ENCODE data around the gene USP13.
A peak's percentile ranks its signal among the peaks of the same experiment; 100 is the strongest.
"Not testable (repeated sequence)": the region's sequence is repeated elsewhere in the genome, so short reads cannot be mapped to it uniquely, and the experiment has no call there.

The USP13 gene

DNA sequence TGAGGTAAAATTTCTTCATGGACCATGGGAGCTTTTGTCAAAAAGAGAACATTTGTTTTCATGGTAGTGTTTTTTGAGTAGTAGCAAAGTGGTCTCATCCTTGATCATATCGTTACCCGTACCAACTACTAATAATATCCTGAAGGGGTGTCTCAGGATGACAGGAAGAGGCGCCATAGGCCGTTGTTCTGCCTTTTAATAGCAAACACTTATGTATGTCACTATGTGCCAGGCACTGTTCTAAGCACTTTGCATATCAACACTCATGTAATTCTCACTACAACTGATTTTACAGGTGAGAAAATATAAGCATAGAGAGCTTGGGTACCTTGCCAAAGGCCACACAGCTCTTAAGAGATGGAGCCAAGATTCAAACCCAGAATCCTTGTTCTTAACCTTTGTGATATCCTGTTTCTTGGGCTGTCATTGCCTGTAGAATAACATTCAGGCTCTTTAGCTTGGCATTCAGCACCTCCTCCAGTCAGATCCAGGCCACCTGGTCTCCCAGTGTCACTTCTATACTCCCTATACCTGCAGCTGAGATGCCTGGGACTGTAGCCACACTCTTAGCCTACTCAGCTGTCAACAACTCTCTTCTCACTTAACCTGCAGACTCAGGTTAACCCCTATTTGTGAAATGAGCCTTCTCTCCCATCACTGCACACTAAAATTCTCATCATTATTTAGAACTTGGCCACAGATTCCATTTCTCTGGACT lies 113.7 kb downstream of the USP13 start:
- Mint-ChIP-seq H3K4me3 (no peak overlapping the region), H3K4me1 (no peaks in the 10 kb centered on the region), H3K36me3 (ENCODE audit: insufficient read depth) (peaks cover 10% of the 10 kb centered on the region), H3K9me3 (no peaks in the 10 kb centered on the region), H3K27ac (ENCODE audit: low read depth) (no peak overlapping the region), H3K27me3 (no peaks in the 10 kb centered on the region)
- no peak for DNase-seq (ENCODE audit: low spot score in 2 of 2)
- no peak for ATAC-seq (replicated peaks; ENCODE audit: extremely low read depth, poor library complexity, severe bottlenecking)

- Mint-ChIP-seq H3K4me1 (no peaks in the 10 kb centered on the region), H3K4me3 (no peak overlapping the region), H3K27me3 (no peaks in the 10 kb centered on the region), H3K9me3 (no peaks in the 10 kb centered on the region), H3K27ac (ENCODE audit: low read depth) (no peak overlapping the region), H3K36me3 (ENCODE audit: insufficient read depth) (peaks cover 10% of the 10 kb centered on the region)
- DNase-seq (ENCODE audit: low spot score in 2 of 2) (no peak), ATAC-seq (replicated peaks; ENCODE audit: extremely low read depth, poor library complexity, severe bottlenecking) (no peak)
Observed at GRCh38 chr3:179768080-179768479, 115.2 kb downstream of the USP13 start.

DNA sequence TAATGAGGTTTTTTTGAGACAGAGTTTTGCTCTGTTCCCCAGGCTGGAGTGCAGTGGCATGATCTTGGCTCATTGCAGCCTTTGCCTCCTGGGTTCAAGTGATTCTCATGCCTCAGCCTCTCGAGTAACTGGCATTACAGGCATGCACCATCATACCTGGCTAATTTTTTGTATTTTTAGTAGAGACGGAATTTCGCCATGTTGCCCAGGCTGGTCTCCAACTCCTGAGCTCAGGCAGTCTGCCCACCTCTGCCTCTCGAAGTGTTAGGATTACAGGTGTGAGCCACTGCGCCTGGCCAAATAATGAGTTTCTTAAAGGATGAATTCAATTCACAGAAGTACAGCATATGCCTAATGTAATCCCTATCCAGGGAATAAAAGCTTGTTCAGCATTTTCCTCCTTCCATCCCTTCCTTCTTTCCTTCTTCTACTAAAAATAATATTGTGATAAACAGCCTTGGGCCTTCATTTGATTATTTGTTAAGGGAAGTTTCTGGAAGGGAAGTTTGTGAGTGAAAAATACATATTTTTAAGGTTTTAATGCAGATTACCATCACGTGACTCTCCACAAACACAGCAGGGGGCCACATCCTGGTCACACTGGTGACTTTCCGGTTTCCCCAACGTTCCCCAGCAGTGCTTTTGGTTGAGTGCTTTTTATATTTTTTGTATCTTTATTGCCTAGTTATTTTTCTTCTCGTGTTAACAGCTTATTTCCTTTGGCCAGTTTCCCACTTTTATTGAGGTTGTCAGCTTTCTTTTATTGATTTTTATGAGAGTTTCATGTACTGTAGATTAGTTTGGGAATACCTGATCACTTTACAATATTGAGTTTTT lies 116.8 kb downstream of the USP13 start:
- Mint-ChIP-seq H3K4me1 (no peaks in the 10 kb centered on the region), H3K9me3 (no peaks in the 10 kb centered on the region), H3K4me3 (no peak overlapping the region), H3K27ac (ENCODE audit: low read depth) (peak overlapping the region; percentile 29), H3K36me3 (ENCODE audit: insufficient read depth) (peaks cover 7% of the 10 kb centered on the region), H3K27me3 (no peaks in the 10 kb centered on the region)
- no peak for ATAC-seq (replicated peaks; ENCODE audit: extremely low read depth, poor library complexity, severe bottlenecking)
- DNase-seq (ENCODE audit: low spot score in 2 of 2): no peak

DNA sequence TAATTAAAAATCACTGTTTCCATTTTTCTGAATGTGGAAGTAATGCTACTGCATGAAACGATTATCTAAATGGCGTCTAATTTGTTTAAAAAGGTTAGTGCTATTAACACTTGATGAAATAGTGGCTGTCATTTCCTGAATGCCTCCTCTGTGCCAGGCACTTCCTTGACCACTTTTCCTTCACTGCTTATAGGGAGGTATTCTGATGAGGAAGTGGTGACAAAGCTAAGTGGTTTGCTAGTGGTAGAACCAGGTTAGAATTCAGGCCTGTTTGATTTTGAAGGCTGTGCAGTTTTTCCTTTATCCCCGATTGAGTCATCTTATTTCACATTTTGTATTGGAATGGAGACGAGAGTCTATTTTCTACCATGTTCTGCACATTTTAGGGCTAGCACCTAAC lies 119.0 kb downstream of the USP13 start:
- no peaks in the 10 kb centered on the region for H3K9me3 Mint-ChIP-seq
- DNase-seq (ENCODE audit: low spot score in 2 of 2) (no peak), ATAC-seq (replicated peaks; ENCODE audit: extremely low read depth, poor library complexity, severe bottlenecking) (no peak)
- no peaks in the 10 kb centered on the region for H3K36me3 Mint-ChIP-seq (ENCODE audit: insufficient read depth)
- H3K27ac Mint-ChIP-seq (ENCODE audit: low read depth): no peak overlapping the region
- H3K4me3 Mint-ChIP-seq: no peak overlapping the region
- H3K4me1 Mint-ChIP-seq: no peaks in the 10 kb centered on the region
- no peaks in the 10 kb centered on the region for H3K27me3 Mint-ChIP-seq

- no peaks in the 10 kb centered on the region for H3K27me3 Mint-ChIP-seq
- no peaks in the 10 kb centered on the region for H3K4me1 Mint-ChIP-seq
- DNase-seq (ENCODE audit: low spot score in 2 of 2) (no peak), ATAC-seq (replicated peaks; ENCODE audit: extremely low read depth, poor library complexity, severe bottlenecking) (no peak)
- no peaks in the 10 kb centered on the region for H3K9me3 Mint-ChIP-seq
- H3K4me3 Mint-ChIP-seq: no peak overlapping the region
- H3K27ac Mint-ChIP-seq (ENCODE audit: low read depth): no peak overlapping the region
- H3K36me3 Mint-ChIP-seq (ENCODE audit: insufficient read depth): no peaks in the 10 kb centered on the region
Observed at GRCh38 chr3:179772297-179772696, 119.5 kb downstream of the USP13 start.

DNA sequence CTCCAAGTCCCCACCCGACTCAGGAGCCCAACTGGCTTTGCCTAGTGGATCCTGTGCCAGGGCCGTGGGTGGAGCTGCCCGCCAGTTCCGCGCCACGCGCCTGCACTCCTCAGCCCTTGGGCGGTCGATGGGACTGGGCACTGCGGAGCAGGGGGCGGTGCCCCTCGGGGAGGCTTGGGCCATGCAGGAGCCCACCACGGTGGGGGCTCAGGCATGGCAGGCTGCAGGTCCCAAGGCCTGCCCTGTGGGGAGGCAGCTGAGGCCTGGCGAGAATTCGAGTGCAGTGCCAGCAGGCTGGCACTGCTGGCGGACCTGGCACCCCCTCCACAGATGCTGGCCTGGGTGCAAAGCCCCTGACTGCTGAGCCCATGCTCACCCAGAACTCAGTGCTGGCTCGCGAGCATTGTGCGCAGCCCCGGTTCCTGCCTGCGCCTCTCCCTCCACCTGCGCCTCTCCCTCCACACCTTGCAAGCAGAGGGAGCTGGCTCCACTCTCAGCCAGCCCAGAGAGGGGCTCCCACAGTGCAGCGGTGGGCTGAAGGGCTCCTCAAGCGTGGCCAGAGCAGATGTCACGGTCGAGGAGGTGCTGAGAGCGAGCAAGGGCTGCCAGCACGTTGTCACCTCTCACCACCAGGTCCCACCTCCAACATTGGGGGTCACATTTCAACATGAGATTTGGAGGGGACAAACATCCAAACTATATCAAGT lies 122.7 kb downstream of the USP13 start:
- no peak for ATAC-seq (replicated peaks; ENCODE audit: extremely low read depth, poor library complexity, severe bottlenecking)
- DNase-seq (ENCODE audit: low spot score in 2 of 2): no peak
- H3K4me3 Mint-ChIP-seq: no peak overlapping the region
- H3K4me1 Mint-ChIP-seq: no peaks in the 10 kb centered on the region
- H3K27me3 Mint-ChIP-seq: no peaks in the 10 kb centered on the region
- H3K27ac Mint-ChIP-seq (ENCODE audit: low read depth): no peak overlapping the region
- H3K36me3 Mint-ChIP-seq (ENCODE audit: insufficient read depth): no peaks in the 10 kb centered on the region
- H3K9me3 Mint-ChIP-seq: no peaks in the 10 kb centered on the region

- H3K27ac Mint-ChIP-seq (ENCODE audit: low read depth); H3K9me3 Mint-ChIP-seq; H3K36me3 Mint-ChIP-seq (ENCODE audit: insufficient read depth); H3K27me3 Mint-ChIP-seq; ATAC-seq (replicated peaks; ENCODE audit: extremely low read depth, poor library complexity, severe bottlenecking); H3K4me1 Mint-ChIP-seq; H3K4me3 Mint-ChIP-seq; DNase-seq (ENCODE audit: low spot score in 2 of 2): not testable (repeated sequence)
Observed at GRCh38 chr3:179782841-179783240, 130.0 kb downstream of the USP13 start.

DNA sequence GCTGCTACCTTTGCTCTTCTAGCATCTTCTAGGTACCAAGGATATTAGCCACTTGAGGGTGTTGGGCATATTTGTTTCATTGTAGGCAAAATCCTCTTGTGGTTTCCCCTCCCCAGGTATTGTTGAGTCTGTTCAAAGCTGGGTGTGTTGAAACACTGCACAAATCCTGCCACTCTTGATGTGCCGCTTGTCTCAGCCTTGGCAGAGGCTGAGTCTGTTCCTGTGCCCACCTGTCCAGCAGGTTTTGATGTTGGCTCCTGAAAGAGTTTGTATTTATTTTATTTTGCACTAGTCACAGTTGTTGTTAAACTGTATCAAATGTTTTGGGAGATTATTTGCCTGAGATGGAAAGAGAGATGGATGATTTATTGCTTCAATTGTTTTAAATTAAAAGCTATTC lies 136.2 kb downstream of the USP13 start:
- peaks cover 2% of the 10 kb centered on the region for H3K36me3 Mint-ChIP-seq (ENCODE audit: insufficient read depth)
- no peaks in the 10 kb centered on the region for H3K4me1 Mint-ChIP-seq
- DNase-seq (ENCODE audit: low spot score in 2 of 2) (no peak), ATAC-seq (replicated peaks; ENCODE audit: extremely low read depth, poor library complexity, severe bottlenecking) (no peak)
- no peak overlapping the region for H3K4me3 Mint-ChIP-seq
- H3K27ac Mint-ChIP-seq (ENCODE audit: low read depth): no peak overlapping the region
- H3K9me3 Mint-ChIP-seq: no peaks in the 10 kb centered on the region
- no peaks in the 10 kb centered on the region for H3K27me3 Mint-ChIP-seq

DNA sequence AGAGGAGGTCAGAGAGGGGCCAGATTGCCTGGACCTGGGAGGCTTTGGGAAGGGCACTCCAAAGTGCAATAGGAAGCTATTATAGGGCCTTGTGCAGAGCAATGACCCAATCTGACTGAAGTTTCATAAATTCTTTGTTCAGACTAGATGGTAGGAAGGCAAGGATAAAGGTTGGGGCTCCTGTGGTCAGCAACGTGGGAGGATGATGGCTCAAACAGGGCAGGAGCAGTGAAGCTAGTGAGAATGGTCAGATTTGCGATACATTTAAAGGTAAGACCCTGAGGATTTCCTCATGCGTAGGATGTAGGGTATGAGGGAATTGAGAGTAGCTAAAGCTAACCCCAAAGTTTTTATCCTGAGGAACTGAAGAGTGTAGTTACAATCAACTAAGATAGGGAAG lies 139.0 kb downstream of the USP13 start:
- DNase-seq (ENCODE audit: low spot score in 2 of 2): no peak
- Mint-ChIP-seq H3K4me1 (no peaks in the 10 kb centered on the region), H3K27me3 (no peaks in the 10 kb centered on the region), H3K9me3 (no peaks in the 10 kb centered on the region), H3K4me3 (no peak overlapping the region), H3K36me3 (ENCODE audit: insufficient read depth) (no peaks in the 10 kb centered on the region), H3K27ac (ENCODE audit: low read depth) (no peak overlapping the region)
- ATAC-seq (replicated peaks; ENCODE audit: extremely low read depth, poor library complexity, severe bottlenecking): no peak

DNA sequence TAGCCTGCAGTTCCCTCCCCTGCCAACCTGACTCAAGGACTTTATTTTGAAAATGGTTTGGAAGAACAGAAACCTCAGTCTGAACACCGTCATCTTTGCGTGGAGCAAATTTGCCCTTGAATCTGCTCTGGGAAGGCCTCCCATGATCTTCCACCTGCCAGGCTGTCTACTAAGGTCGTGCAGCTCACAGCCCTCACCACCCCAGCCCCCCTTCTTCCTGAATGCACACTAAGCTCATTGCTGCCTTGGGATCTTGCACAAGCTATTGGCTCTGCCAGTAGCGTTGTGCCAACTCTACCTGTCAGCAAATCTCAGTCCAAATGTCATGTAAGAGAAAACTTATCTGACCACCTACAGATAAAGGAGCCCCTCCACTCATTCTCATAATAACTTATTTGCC lies 141.5 kb downstream of the USP13 start:
- DNase-seq (ENCODE audit: low spot score in 2 of 2): no peak
- no peaks in the 10 kb centered on the region for H3K4me1 Mint-ChIP-seq

DNA sequence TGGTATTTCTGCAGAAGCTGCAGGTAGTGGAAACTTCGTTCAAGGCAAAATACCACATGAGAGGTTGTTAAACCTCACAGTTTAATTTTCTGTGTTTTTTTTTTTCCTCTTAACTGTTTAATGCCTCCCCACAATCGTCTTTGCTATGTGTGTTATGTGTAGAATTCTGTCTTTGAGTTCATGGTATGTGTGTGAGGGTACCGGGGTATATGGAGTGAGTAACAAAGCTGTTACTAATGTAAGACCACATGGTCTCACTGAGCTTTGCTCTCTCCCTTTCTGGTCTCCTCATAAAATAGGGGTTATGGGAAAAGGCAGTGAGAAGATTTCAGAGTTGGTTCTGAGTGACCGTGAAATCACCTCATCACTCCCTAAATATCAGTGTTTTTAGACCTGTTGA lies 143.6 kb downstream of the USP13 start:
- no peak overlapping the region for H3K27ac Mint-ChIP-seq (ENCODE audit: low read depth)
- no peaks in the 10 kb centered on the region for H3K27me3 Mint-ChIP-seq
- DNase-seq (ENCODE audit: low spot score in 2 of 2): no peak
- H3K36me3 Mint-ChIP-seq (ENCODE audit: insufficient read depth): peaks cover 1% of the 10 kb centered on the region
- no peak overlapping the region for H3K4me3 Mint-ChIP-seq
- no peak for ATAC-seq (replicated peaks; ENCODE audit: extremely low read depth, poor library complexity, severe bottlenecking)
- H3K9me3 Mint-ChIP-seq: no peaks in the 10 kb centered on the region
- no peaks in the 10 kb centered on the region for H3K4me1 Mint-ChIP-seq

More for the DNA sequence above, 141.5 kb downstream of the USP13 start:
- no peak overlapping the region for H3K4me3 Mint-ChIP-seq
- H3K36me3 Mint-ChIP-seq (ENCODE audit: insufficient read depth): peaks cover 1% of the 10 kb centered on the region
- no peaks in the 10 kb centered on the region for H3K27me3 Mint-ChIP-seq
- H3K27ac Mint-ChIP-seq (ENCODE audit: low read depth): no peak overlapping the region
- no peaks in the 10 kb centered on the region for H3K9me3 Mint-ChIP-seq
- no peak for ATAC-seq (replicated peaks; ENCODE audit: extremely low read depth, poor library complexity, severe bottlenecking)

DNA sequence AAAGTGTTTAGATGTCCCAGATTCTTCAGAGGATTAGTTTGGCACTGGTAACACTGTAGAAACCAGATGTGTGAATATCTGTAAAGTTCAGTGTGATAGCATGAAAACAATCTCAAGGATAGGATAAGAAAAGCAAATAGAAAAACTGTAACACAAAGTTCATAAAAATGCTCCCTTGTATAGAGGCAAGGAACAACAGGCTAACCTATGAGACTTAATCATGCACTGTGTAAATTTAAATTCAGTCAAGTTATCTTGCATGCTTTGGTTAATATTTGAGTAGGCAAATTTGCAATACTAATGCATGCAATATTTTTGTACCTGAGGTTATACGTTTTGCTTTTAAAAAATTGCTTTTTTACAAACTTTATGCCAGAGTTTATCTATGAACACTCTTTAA lies 144.4 kb downstream of the USP13 start:
- no peaks in the 10 kb centered on the region for H3K27me3 Mint-ChIP-seq
- H3K9me3 Mint-ChIP-seq: no peaks in the 10 kb centered on the region
- H3K4me3 Mint-ChIP-seq: no peak overlapping the region
- no peak for ATAC-seq (replicated peaks; ENCODE audit: extremely low read depth, poor library complexity, severe bottlenecking)
- H3K27ac Mint-ChIP-seq (ENCODE audit: low read depth): no peak overlapping the region
- no peaks in the 10 kb centered on the region for H3K4me1 Mint-ChIP-seq
- no peak for DNase-seq (ENCODE audit: low spot score in 2 of 2)
- peaks cover 1% of the 10 kb centered on the region for H3K36me3 Mint-ChIP-seq (ENCODE audit: insufficient read depth)

GRCh38 chr3:179801263-179801662 lies 148.4 kb downstream of the USP13 start:
- no peaks in the 10 kb centered on the region for H3K9me3 Mint-ChIP-seq
- H3K27ac Mint-ChIP-seq (ENCODE audit: low read depth): no peak overlapping the region
- H3K27me3 Mint-ChIP-seq: peaks cover 15% of the 10 kb centered on the region
- H3K4me1 Mint-ChIP-seq: no peaks in the 10 kb centered on the region
- H3K36me3 Mint-ChIP-seq (ENCODE audit: insufficient read depth): peaks cover 1% of the 10 kb centered on the region
- no peak overlapping the region for H3K4me3 Mint-ChIP-seq
- ATAC-seq (replicated peaks; ENCODE audit: extremely low read depth, poor library complexity, severe bottlenecking): no peak
- DNase-seq (ENCODE audit: low spot score in 2 of 2): no peak

Data from central memory CD8-positive, alpha-beta T cell (primary cell).